ENCODE data around the gene CDYL. TPM values are rescaled to one million over a fixed set of nuclear protein-coding genes. Genes with fewer than 3 reads are reported as not detected.

CDYL gene
- polyA plus RNA-seq, 1 of the 3 experiments (the other 2 are of a cell fraction), result 13.3 TPM

DNA sequence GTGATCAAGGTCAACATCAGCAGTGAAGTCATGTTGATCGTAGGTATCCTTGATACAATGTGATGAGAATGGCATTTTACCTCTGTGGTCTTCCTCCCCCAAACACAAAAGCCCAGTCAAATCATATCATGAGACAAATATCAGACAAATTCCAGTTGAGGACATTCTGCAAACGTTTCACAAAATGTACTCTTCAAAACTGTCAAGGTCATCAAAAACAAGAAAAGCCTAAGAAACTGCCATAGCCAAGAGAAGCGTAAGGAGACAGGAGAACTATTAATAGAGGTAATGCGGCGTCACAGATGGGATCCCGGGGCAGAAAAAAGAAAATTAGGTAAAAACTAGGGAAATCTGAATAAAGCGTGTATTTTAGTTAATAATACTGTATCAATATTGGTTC lies 7.4 kb upstream of the CDYL start:
- Histone ChIP-seq H3K79me2 (ENCODE audit: insufficient read depth) (no peaks in the 10 kb centered on the region), H3K27ac (ENCODE audit: low read depth in 2 of 2, low read length in 1 of 2) (no peak overlapping the region), H2AFZ (ENCODE audit: low read depth) (no peak overlapping the region), H3K4me3 (ENCODE audit: low read depth in 2 of 2, low read length in 1 of 2) (no peak overlapping the region), H3K36me3 (replicated peaks in 1 of 2; ENCODE audit: control insufficient read depth in 1 of 2, insufficient read depth in 2 of 2, low read length in 1 of 2) (no peaks in the 10 kb centered on the region), H3K9me3 (peaks cover 4% of the 10 kb centered on the region; the same call in 1 of the 2 replicates), H3K9ac (no peak overlapping the region), H3K27me3 (ENCODE audit: insufficient read depth) (peaks cover 6% of the 10 kb centered on the region; the same call in 1 of the 2 replicates), H3K9me2 (no peaks in the 10 kb centered on the region), H3K4me1 (ENCODE audit: control insufficient read depth in 1 of 2, insufficient read depth in 2 of 2, low read depth in 1 of 2, low read length in 1 of 2) (no peaks in the 10 kb centered on the region), H3K4me2 (no peak overlapping the region), H4K20me1 (ENCODE audit: insufficient read depth) (no peaks in the 10 kb centered on the region), H3F3A (replicated peaks; ENCODE audit: insufficient read depth) (no peaks in the 10 kb centered on the region)
- no peak for DNase-seq
- WGBS (ENCODE audit: low lambda C conversion rate), result 46% methylated on average over 7 of the region's 7 CpGs
- ChIA-PET POLR2A (no interaction called here), CTCF (no interaction called here)
- TF ChIP-seq TEAD4 (IDR thresholded peaks at IDR 0.05; ENCODE audit: borderline replicate concordance, insufficient read depth), result no peak
- no peak for TF ChIP-seq NRF1 (IDR thresholded peaks at IDR 0.05; ENCODE audit: low read depth, low read length)
- TF ChIP-seq, protein P1, sequence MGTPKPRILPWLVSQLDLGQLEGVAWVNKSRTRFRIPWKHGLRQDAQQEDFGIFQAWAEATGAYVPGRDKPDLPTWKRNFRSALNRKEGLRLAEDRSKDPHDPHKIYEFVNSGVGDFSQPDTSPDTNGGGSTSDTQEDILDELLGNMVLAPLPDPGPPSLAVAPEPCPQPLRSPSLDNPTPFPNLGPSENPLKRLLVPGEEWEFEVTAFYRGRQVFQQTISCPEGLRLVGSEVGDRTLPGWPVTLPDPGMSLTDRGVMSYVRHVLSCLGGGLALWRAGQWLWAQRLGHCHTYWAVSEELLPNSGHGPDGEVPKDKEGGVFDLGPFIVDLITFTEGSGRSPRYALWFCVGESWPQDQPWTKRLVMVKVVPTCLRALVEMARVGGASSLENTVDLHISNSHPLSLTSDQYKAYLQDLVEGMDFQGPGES (IDR thresholded peaks at IDR 0.05; ENCODE audit: low read depth, low read length), result no peak
- TF ChIP-seq RAD21 (IDR thresholded peaks at IDR 0.05; ENCODE audit: low read length), result no peak
- TF ChIP-seq MEF2A (IDR thresholded peaks at IDR 0.05; ENCODE audit: borderline replicate concordance, low read depth), result no peak
- TF ChIP-seq, protein P2, sequence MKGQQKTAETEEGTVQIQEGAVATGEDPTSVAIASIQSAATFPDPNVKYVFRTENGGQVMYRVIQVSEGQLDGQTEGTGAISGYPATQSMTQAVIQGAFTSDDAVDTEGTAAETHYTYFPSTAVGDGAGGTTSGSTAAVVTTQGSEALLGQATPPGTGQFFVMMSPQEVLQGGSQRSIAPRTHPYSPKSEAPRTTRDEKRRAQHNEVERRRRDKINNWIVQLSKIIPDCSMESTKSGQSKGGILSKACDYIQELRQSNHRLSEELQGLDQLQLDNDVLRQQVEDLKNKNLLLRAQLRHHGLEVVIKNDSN (IDR thresholded peaks at IDR 0.05; ENCODE audit: borderline replicate concordance, low read depth), result no peak
- no peak for TF ChIP-seq TAF1 (IDR thresholded peaks at IDR 0.05; ENCODE audit: borderline replicate concordance, low read depth, low read length)

DNA sequence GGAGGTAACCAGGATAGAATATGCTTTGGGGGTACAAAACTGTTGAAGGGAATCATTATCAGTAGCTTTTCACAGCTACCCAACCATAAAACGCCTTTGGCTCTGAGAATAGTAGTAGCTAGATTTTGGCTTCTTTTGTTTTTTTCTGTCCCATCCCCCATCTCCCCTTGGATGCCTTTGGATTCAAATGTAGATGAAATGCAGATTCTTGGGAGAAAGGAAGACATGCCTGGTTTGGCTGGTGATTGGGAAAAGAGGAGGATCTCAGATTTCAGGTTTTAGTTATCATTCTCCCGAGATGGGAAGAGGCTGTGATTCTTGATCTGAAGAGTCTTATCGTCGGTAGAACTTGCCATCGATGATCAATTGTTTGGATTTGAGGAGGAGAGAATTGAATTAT lies 3.5 kb upstream of the CDYL start:
- DNase-seq, result no peak
- no peak overlapping the region for H3K9ac ChIP-seq
- H3F3A ChIP-seq (replicated peaks; ENCODE audit: insufficient read depth), result no peaks in the 10 kb centered on the region
- no peaks in the 10 kb centered on the region for H3K36me3 ChIP-seq (replicated peaks in 1 of 2; ENCODE audit: control insufficient read depth in 1 of 2, insufficient read depth in 2 of 2, low read length in 1 of 2)
- H3K27me3 ChIP-seq (ENCODE audit: insufficient read depth), result peaks cover 6% of the 10 kb centered on the region; the same call in 1 of the 2 replicates
- POLR2A ChIA-PET, result no interaction called here
- H3K9me3 ChIP-seq, result peaks cover 4% of the 10 kb centered on the region; the same call in 1 of the 2 replicates
- H3K9me2 ChIP-seq, result no peaks in the 10 kb centered on the region
- CTCF ChIA-PET, result no interaction called here
- peaks cover 0 to 8% of the 10 kb centered on the region in 2 experiments; a peak in 2 of 4 replicates for H3K4me1 ChIP-seq (ENCODE audit: control insufficient read depth in 1 of 2, insufficient read depth in 2 of 2, low read depth in 1 of 2, low read length in 1 of 2)
- no peak overlapping the region for H3K27ac ChIP-seq (ENCODE audit: low read depth in 2 of 2, low read length in 1 of 2)
- 40% methylated on average over 5 of the region's 5 CpGs for WGBS (ENCODE audit: low lambda C conversion rate)
- TF ChIP-seq MXI1 (IDR thresholded peaks at IDR 0.05; ENCODE audit: low read depth, low read length) (no peak), CHD2 (IDR thresholded peaks at IDR 0.05; ENCODE audit: low read length, partially characterized antibody) (no peak), POLR2AphosphoS5 (IDR thresholded peaks at IDR 0.05; ENCODE audit: low read depth, low read length) (no peak), FOXJ3 (CRISPR knock-in tag; IDR thresholded peaks at IDR 0.05) (no peak), TCF12 (IDR thresholded peaks at IDR 0.05) (no peak), YY1 (IDR thresholded peaks at IDR 0.05; ENCODE audit: low read depth) (no peak), TEAD4 (IDR thresholded peaks at IDR 0.05; ENCODE audit: borderline replicate concordance, insufficient read depth) (no peak), GABPA (IDR thresholded peaks at IDR 0.05; ENCODE audit: low read depth) (no peak), SIN3A (IDR thresholded peaks at IDR 0.05; ENCODE audit: borderline replicate concordance, low read depth, low read length) (no peak), MEF2A (IDR thresholded peaks at IDR 0.05; ENCODE audit: borderline replicate concordance, low read depth) (no peak), GATA2 (CRISPR knock-in tag; IDR thresholded peaks at IDR 0.05) (no peak), RFX5 (IDR thresholded peaks at IDR 0.05; ENCODE audit: low read length) (no peak), NFIC (IDR thresholded peaks at IDR 0.05; ENCODE audit: borderline replicate concordance) (no peak), NRF1 (IDR thresholded peaks at IDR 0.05; ENCODE audit: low read depth, low read length) (no peak)
- TF ChIP-seq, protein P3, sequence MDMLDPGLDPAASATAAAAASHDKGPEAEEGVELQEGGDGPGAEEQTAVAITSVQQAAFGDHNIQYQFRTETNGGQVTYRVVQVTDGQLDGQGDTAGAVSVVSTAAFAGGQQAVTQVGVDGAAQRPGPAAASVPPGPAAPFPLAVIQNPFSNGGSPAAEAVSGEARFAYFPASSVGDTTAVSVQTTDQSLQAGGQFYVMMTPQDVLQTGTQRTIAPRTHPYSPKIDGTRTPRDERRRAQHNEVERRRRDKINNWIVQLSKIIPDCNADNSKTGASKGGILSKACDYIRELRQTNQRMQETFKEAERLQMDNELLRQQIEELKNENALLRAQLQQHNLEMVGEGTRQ (IDR thresholded peaks at IDR 0.05; ENCODE audit: borderline replicate concordance, low read depth, low read length), result no peak
- TF ChIP-seq, protein P4, sequence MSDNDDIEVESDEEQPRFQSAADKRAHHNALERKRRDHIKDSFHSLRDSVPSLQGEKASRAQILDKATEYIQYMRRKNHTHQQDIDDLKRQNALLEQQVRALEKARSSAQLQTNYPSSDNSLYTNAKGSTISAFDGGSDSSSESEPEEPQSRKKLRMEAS (IDR thresholded peaks at IDR 0.05; ENCODE audit: low read depth), result no peak
- TF ChIP-seq, protein P5, sequence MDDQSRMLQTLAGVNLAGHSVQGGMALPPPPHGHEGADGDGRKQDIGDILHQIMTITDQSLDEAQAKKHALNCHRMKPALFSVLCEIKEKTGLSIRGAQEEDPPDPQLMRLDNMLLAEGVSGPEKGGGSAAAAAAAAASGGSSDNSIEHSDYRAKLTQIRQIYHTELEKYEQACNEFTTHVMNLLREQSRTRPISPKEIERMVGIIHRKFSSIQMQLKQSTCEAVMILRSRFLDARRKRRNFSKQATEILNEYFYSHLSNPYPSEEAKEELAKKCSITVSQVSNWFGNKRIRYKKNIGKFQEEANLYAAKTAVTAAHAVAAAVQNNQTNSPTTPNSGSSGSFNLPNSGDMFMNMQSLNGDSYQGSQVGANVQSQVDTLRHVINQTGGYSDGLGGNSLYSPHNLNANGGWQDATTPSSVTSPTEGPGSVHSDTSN (IDR thresholded peaks at IDR 0.05), result no peak
- TF ChIP-seq, protein P1 (IDR thresholded peaks at IDR 0.05; ENCODE audit: low read depth, low read length), result no peak
- TF ChIP-seq, protein P2 (IDR thresholded peaks at IDR 0.05; ENCODE audit: borderline replicate concordance, low read depth), result no peak
- no peak overlapping the region for H2AFZ ChIP-seq (ENCODE audit: low read depth)
- H3K4me3 ChIP-seq (ENCODE audit: low read depth in 2 of 2, low read length in 1 of 2), result no peak overlapping the region
- H4K20me1 ChIP-seq (ENCODE audit: insufficient read depth), result peaks cover 4% of the 10 kb centered on the region; the same call in 1 of the 2 replicates
- no peak overlapping the region for H3K4me2 ChIP-seq
- peaks cover 7% of the 10 kb centered on the region for H3K79me2 ChIP-seq (ENCODE audit: insufficient read depth)
